ENCODE data around the gene FAM9B. TPM values are rescaled to one million over a fixed set of nuclear protein-coding genes. Genes with fewer than 3 reads are reported as not detected.

FAM9B gene
- total RNA-seq, 1 experiment from 2014 or later: not detected

DNA sequence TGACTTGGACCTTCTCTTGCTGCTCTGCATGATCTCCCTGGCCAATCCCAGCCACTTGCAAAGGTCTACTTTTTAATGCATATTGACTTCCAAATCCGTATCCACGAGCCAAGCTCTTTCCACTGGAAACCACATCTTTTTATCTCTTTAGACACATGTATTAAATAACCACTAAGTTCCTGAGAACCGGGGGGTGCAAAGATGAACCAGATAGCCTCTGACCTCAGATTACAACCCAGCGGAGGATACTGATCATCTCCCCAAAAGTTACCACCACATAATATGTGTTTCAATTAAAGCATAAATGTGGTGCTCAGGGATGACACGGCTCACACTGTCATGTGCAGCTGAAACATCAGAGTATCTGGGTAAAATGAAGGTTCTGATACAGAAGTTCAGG, 40.4 kb upstream of the FAM9B start:
- TF ChIP-seq, protein P1, sequence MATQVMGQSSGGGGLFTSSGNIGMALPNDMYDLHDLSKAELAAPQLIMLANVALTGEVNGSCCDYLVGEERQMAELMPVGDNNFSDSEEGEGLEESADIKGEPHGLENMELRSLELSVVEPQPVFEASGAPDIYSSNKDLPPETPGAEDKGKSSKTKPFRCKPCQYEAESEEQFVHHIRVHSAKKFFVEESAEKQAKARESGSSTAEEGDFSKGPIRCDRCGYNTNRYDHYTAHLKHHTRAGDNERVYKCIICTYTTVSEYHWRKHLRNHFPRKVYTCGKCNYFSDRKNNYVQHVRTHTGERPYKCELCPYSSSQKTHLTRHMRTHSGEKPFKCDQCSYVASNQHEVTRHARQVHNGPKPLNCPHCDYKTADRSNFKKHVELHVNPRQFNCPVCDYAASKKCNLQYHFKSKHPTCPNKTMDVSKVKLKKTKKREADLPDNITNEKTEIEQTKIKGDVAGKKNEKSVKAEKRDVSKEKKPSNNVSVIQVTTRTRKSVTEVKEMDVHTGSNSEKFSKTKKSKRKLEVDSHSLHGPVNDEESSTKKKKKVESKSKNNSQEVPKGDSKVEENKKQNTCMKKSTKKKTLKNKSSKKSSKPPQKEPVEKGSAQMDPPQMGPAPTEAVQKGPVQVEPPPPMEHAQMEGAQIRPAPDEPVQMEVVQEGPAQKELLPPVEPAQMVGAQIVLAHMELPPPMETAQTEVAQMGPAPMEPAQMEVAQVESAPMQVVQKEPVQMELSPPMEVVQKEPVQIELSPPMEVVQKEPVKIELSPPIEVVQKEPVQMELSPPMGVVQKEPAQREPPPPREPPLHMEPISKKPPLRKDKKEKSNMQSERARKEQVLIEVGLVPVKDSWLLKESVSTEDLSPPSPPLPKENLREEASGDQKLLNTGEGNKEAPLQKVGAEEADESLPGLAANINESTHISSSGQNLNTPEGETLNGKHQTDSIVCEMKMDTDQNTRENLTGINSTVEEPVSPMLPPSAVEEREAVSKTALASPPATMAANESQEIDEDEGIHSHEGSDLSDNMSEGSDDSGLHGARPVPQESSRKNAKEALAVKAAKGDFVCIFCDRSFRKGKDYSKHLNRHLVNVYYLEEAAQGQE (IDR thresholded peaks at IDR 0.05; ENCODE audit: insufficient read depth in 1 of 2, low read depth in 2 of 2, low read length in 1 of 2): no peak
- TF ChIP-seq, protein P2, sequence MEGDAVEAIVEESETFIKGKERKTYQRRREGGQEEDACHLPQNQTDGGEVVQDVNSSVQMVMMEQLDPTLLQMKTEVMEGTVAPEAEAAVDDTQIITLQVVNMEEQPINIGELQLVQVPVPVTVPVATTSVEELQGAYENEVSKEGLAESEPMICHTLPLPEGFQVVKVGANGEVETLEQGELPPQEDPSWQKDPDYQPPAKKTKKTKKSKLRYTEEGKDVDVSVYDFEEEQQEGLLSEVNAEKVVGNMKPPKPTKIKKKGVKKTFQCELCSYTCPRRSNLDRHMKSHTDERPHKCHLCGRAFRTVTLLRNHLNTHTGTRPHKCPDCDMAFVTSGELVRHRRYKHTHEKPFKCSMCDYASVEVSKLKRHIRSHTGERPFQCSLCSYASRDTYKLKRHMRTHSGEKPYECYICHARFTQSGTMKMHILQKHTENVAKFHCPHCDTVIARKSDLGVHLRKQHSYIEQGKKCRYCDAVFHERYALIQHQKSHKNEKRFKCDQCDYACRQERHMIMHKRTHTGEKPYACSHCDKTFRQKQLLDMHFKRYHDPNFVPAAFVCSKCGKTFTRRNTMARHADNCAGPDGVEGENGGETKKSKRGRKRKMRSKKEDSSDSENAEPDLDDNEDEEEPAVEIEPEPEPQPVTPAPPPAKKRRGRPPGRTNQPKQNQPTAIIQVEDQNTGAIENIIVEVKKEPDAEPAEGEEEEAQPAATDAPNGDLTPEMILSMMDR (IDR thresholded peaks at IDR 0.05): no peak
- TF ChIP-seq TCF7L2 (IDR thresholded peaks at IDR 0.05; ENCODE audit: low read depth, low read length) (no peak), POLR2AphosphoS5 (IDR thresholded peaks at IDR 0.05; ENCODE audit: low read depth, low read length) (no peak), SIN3A (IDR thresholded peaks at IDR 0.05; ENCODE audit: borderline replicate concordance, insufficient read depth, low read depth, low read length) (no peak)
- Histone ChIP-seq H3K4me1 (ENCODE audit: control insufficient read depth, insufficient read depth, low read length) (no peaks in the 10 kb centered on the region), H3K27me3 (ENCODE audit: control insufficient read depth, insufficient read depth, low read length) (no peaks in the 10 kb centered on the region), H3K27ac (ENCODE audit: low read length) (no peak overlapping the region), H3K9me3 (ENCODE audit: control insufficient read depth, insufficient read depth, low read depth, low read length) (no peaks in the 10 kb centered on the region), H3K4me3 (ENCODE audit: low read depth in 2 of 2, low read length in 2 of 2) (no peak overlapping the region), H3K36me3 (ENCODE audit: control insufficient read depth, insufficient read depth, low read length) (no peaks in the 10 kb centered on the region)
- POLR2A ChIA-PET: no interaction called here
- DNase-seq (ENCODE audit: low read depth, low spot score): no peak
- BruUV-seq (replicated peaks): no TSS peak
- ATAC-seq: no peak
- CTCF ChIA-PET: no interaction called here
- in situ Hi-C loops (cut with HindIII; ENCODE audit: low pct_unique_long_range_greater_than_20kb, low sequenced_read_pairs) (no loop called here), intact Hi-C loops (cut with micrococcal nuclease; ENCODE audit: unreplicated experiment) (no loop called here)

DNA sequence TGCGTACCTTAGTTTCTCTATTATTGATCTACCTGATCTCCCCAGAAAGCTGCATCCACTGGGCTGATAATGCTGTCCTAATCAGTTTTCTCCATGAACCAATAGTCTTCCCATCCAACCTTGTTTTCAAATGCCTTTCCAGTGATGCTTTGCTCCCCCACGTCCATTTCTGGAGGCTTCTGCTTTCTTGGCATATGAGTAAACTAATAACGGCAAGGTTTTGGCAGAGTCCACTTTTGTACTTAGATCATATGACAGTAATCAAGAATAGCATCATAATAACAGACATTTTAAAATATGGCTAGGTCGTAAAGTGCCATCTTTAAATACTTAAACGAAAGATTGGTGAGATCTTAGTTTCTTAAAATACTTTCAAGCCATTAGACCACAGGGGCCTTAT, 38.4 kb upstream of the FAM9B start:
- ChIA-PET POLR2A (no interaction called here), CTCF (no interaction called here)
- BruUV-seq (replicated peaks): no TSS peak
- no peak for TF ChIP-seq SIN3A (IDR thresholded peaks at IDR 0.05; ENCODE audit: borderline replicate concordance, insufficient read depth, low read depth, low read length)
- TF ChIP-seq, protein P1 (IDR thresholded peaks at IDR 0.05; ENCODE audit: insufficient read depth in 1 of 2, low read depth in 2 of 2, low read length in 1 of 2): no peak
- TF ChIP-seq, protein P2 (IDR thresholded peaks at IDR 0.05): no peak
- in situ Hi-C loops (cut with HindIII; ENCODE audit: low pct_unique_long_range_greater_than_20kb, low sequenced_read_pairs): no loop called here
- Histone ChIP-seq H3K9me3 (ENCODE audit: control insufficient read depth, insufficient read depth, low read depth, low read length) (no peaks in the 10 kb centered on the region), H3K27ac (ENCODE audit: low read length) (no peak overlapping the region), H3K4me3 (ENCODE audit: low read depth in 2 of 2, low read length in 2 of 2) (no peak overlapping the region), H3K4me1 (ENCODE audit: control insufficient read depth, insufficient read depth, low read length) (no peaks in the 10 kb centered on the region), H3K36me3 (ENCODE audit: control insufficient read depth, insufficient read depth, low read length) (no peaks in the 10 kb centered on the region), H3K27me3 (ENCODE audit: control insufficient read depth, insufficient read depth, low read length) (no peaks in the 10 kb centered on the region)
- no peak for DNase-seq (ENCODE audit: low read depth, low spot score)
- intact Hi-C loops (cut with micrococcal nuclease; ENCODE audit: unreplicated experiment): no loop called here
- no peak for ATAC-seq

Measured in Panc1 (cell line).